K562 (cell line): ENCODE results near the gene GRIK3. TPM values are rescaled to one million over a fixed set of nuclear protein-coding genes. Genes with fewer than 3 reads are reported as not detected.
A peak's percentile ranks its signal among the peaks of the same experiment; 100 is the strongest.

Experiments
- ATAC-seq: fragments of 200-7000 bp; cut with Tn5 transposase; 3 replicates; pipeline ENCODE4 v1.9.1; 2020; ENCODE audit warnings: moderate library complexity
- BruUV-seq: library from RNA; stranded (reverse); fragments of 400-500 nt; replicated peaks from 2 replicates; lab custom pipeline; 2021; lab: Mats Ljungman, UMichigan
- CTCF ChIA-PET: fragments of 300-600 bp; formaldehyde crosslinking; extraction: SDS; loops from one replicate; lab custom pipeline; 2021; ENCODE audit warnings: low intra/inter-chr PET ratio; lab: Yijun Ruan, JAX
- POLR2A ChIA-PET: fragments of 300-600, 350-650 bp; sonication (Branson Sonifier 250); formaldehyde crosslinking; extraction: SDS; loops from one replicate; lab custom pipeline; 2021; ENCODE audit warnings: antibody characterized with exemption, inconsistent platforms; lab: Yijun Ruan, JAX
- DNase-seq, 4 experiments: peaks; one replicate each; pipeline versions ENCODE4 v3.0.0 to v3.0.0-alpha.2; 2011 to 2018; ENCODE audit warnings: low spot score in 3 of 4, mixed read lengths in 3 of 4; ENCODE audit errors: extremely low read depth in 1 of 4
- FAIRE-seq: peaks from 2 replicates; lab custom pipeline; 2011; peaks lifted over from hg19 to GRCh38; lab: Jason Lieb, UNC
- H2AFZ ChIP-seq: 2 replicates; pipeline ENCODE4 v1.6.0; 2011; ENCODE audit warnings: low read depth, low read length, control low read depth, inconsistent platforms
- H3K27ac ChIP-seq: fragments of 200-600 bp; 3 replicates; pipeline ENCODE4 v1.8.0; 2011; ENCODE audit warnings: low read depth, mild to moderate bottlenecking, control low read depth, inconsistent platforms, low read length, moderate library complexity, mixed read lengths; ENCODE audit errors: extremely low read depth
- H3K27me3 ChIP-seq, 2 experiments: fragments of 300-600 bp in 1 of 2; 2 replicates in 1 of 2; 3 replicates in 1 of 2; pipeline versions ENCODE4 v1.6.0 to v1.8.0; 2011; ENCODE audit warnings: inconsistent platforms in 2 of 2, low read length in 2 of 2, mild to moderate bottlenecking in 1 of 2, mixed read lengths in 1 of 2, moderate library complexity in 1 of 2; ENCODE audit not compliant: control insufficient read depth in 2 of 2, insufficient read depth in 2 of 2
- H3K36me3 ChIP-seq: fragments of 300-600 bp; 3 replicates; pipeline ENCODE4 v1.8.0; 2011; ENCODE audit warnings: mild to moderate bottlenecking, low read length, inconsistent platforms; ENCODE audit not compliant: control insufficient read depth, insufficient read depth
- H3K4me1 ChIP-seq, 2 experiments: fragments of 200-600 bp in 1 of 2; replicated peaks in 1 of 2; 2 replicates in 1 of 2; 3 replicates in 1 of 2; pipeline versions ENCODE4 v1.5.1 to v1.8.0; 2011; ENCODE audit warnings: inconsistent platforms in 2 of 2, low read length in 2 of 2, mild to moderate bottlenecking in 1 of 2, mixed read lengths in 1 of 2, moderate library complexity in 1 of 2; ENCODE audit not compliant: control insufficient read depth in 2 of 2, insufficient read depth in 2 of 2
- H3K4me2 ChIP-seq: 2 replicates; pipeline ENCODE4 v1.6.1; 2011; ENCODE audit warnings: low read length, control low read depth, inconsistent platforms, mixed read lengths; ENCODE audit not compliant: insufficient read depth
- H3K4me3 ChIP-seq: fragments of 200-600 bp; sonication (generic), shearing (Covaris generic); 2 replicates; pipeline ENCODE4 v1.5.1; 2016; ENCODE audit warnings: control low read depth, inconsistent platforms
- H3K79me2 ChIP-seq: fragments of 200-600 bp; 3 replicates; pipeline ENCODE4 v1.8.0; 2011; ENCODE audit warnings: low read length, inconsistent platforms; ENCODE audit not compliant: control insufficient read depth, insufficient read depth
- H3K9ac ChIP-seq, 2 experiments: 2 replicates each; pipeline versions ENCODE4 v1.6.0 to v1.6.1; 2011; ENCODE audit warnings: low read depth in 2 of 2, low read length in 2 of 2, control low read depth in 1 of 2, inconsistent platforms in 1 of 2, mild to moderate bottlenecking in 1 of 2, mixed read lengths in 1 of 2; ENCODE audit not compliant: insufficient read depth in 1 of 2
- H3K9me1 ChIP-seq: one replicate; pipeline ENCODE4 v1.6.0; 2011; ENCODE audit warnings: inconsistent platforms, mild to moderate bottlenecking, low read length, moderate library complexity; ENCODE audit not compliant: control insufficient read depth, insufficient read depth
- H3K9me3 ChIP-seq: replicated peaks from 2 replicates; pipeline ENCODE4 v1.5.1; 2011; ENCODE audit warnings: low read depth, low read length, inconsistent platforms; ENCODE audit not compliant: control insufficient read depth, insufficient read depth
- H4K20me1 ChIP-seq: replicated peaks from 2 replicates; pipeline ENCODE4 v1.6.1; 2011; ENCODE audit warnings: low read length, inconsistent platforms, mixed read lengths; ENCODE audit not compliant: control insufficient read depth, insufficient read depth
- FOXA3 ChIP-seq, 2 experiments: fragments of 450-650 bp in 1 of 2; sonication (generic) in 1 of 2; formaldehyde crosslinking; IDR thresholded peaks in 1 of 2; conservative IDR thresholded peaks in 1 of 2; 2 replicates each; pipeline versions ENCODE4 v1.4.0 to v1.8.0; 2020 to 2022; ENCODE audit warnings: mild to moderate bottlenecking in 2 of 2, missing genetic modification reagents in 1 of 2
- HMG20B ChIP-seq: fragments of 250-450 bp; sonication (Bioruptor Pico); IDR thresholded peaks from 2 replicates; pipeline ENCODE4 v1.5.0; 2021; ENCODE audit warnings: mild to moderate bottlenecking
- MAFG ChIP-seq: fragments of 450-650 bp; conservative IDR thresholded peaks from 2 replicates; pipeline ENCODE4 v1.6.1; 2016; ENCODE audit warnings: missing genetic modification characterization, missing compliant biosample characterization
- MYNN ChIP-seq, 2 experiments: sonication (generic); formaldehyde crosslinking in 1 of 2; IDR thresholded peaks; 2 replicates each; pipeline versions ENCODE4 v1.5.0 to v1.6.1; 2016 to 2020; ENCODE audit warnings: antibody characterized with exemption in 1 of 2, missing genetic modification reagents in 1 of 2
- POLR2B ChIP-seq: fragments of 450-650 bp; IDR thresholded peaks from 2 replicates; pipeline ENCODE4 v1.6.1; 2018; ENCODE audit warnings: low read depth; ENCODE audit not compliant: partially characterized antibody
- PYGO2 ChIP-seq: fragments of 450-650 bp; IDR thresholded peaks from 2 replicates; pipeline ENCODE4 v1.6.1; 2016; ENCODE audit warnings: mild to moderate bottlenecking, missing genetic modification characterization, moderate library complexity, missing compliant biosample characterization
- TAF1 ChIP-seq: IDR thresholded peaks from 2 replicates; pipeline ENCODE4 v1.6.1; 2011; ENCODE audit warnings: mild to moderate bottlenecking, low read length, moderate library complexity; ENCODE audit not compliant: insufficient read depth, control insufficient read depth, severe bottlenecking; ENCODE audit errors: extremely low read depth
- ZNF316 ChIP-seq: fragments of 450-650 bp; IDR thresholded peaks from 2 replicates; pipeline ENCODE4 v1.6.1; 2016
- WGBS: fragments of 100-300 bp; shearing (Covaris generic); methylation state at CpG from one replicate; pipeline ENCODE4 v1.1.6; 2016; ENCODE audit warnings: low coverage, mixed read lengths; ENCODE audit not compliant: insufficient coverage; ENCODE audit errors: missing lambda C conversion rate; 5-methylcytosine and 5-hydroxymethylcytosine counted together
- in situ Hi-C: fragments of 300-500 bp; cut with MboI; formaldehyde crosslinking; loops from 4 replicates; pipeline ENCODE4 v1.15.0; 2018; ENCODE audit warnings: inconsistent platforms, mixed read lengths
- intact Hi-C: fragments of 100-400 bp; cut with micrococcal nuclease; formaldehyde crosslinking; loops from 2 replicates; pipeline ENCODE4 v1.14.2; 2022
- polyA plus RNA-seq, 8 experiments: library from polyadenylated mRNA; depleted of rRNA in 4 of 8; stranded (reverse) in 5 of 8; unstranded in 3 of 8; fragments of >200 nt; fragmentation: Nextera tagmentation in 2 of 8; fragmentation: Illumina TruSeq in 1 of 8; extraction: Ambion mirVana in 2 of 8; extraction: Trizol in 1 of 8; gene quantifications; 2 replicates each; pipeline versions ENCODE4 v1.2.1 to v1.2.3, GENCODE V29; 2011 to 2014; ENCODE audit warnings: inconsistent platforms in 1 of 8, missing spikeins in 1 of 8
- total RNA-seq, 7 experiments: library from RNA; depleted of rRNA in 6 of 7; stranded (reverse); fragments of >200 nt in 6 of 7; fragmentation: Illumina TruSeq in 2 of 7; extraction: Trizol in 2 of 7; gene quantifications; 2 replicates each; pipeline versions ENCODE4 v1.2.1 to v1.2.3, GENCODE V29; 2011 to 2021; ENCODE audit warnings: low replicate concordance in 1 of 7
- TF ChIP-seq, protein P1 (sequence below): fragments of 450-650 bp; IDR thresholded peaks from 2 replicates; pipeline ENCODE4 v1.6.1; 2017; ENCODE audit warnings: antibody characterized with exemption
- TF ChIP-seq, protein P2 (sequence below): sonication (generic); formaldehyde crosslinking; IDR thresholded peaks from 2 replicates; pipeline ENCODE4 v1.8.0; 2023; ENCODE audit warnings: mild to moderate bottlenecking, missing genetic modification reagents

GRIK3 gene
- total and polyA plus RNA-seq, 9 of the 15 experiments (the other 6 are each of a cell fraction or from before 2014, with no cell fraction given): not detected

DNA sequence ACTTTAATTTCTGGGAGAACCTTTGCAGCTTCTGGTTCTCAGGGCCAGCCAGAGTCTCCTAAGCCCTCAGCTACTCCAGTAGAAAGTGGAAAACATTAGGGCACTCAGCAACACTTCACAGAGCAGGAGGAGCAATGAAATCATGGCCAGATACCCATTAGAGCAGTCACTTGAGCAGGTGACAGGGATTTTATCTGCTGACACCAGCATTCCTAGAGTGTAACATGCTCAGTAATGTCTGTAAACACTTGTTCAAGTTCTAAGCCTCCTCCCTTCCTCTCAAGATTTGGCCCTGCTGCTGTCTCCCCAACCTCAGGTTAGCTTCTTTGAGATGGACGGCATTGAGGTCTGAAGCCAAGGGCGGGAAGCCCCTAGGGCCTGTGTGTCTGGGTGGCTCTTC, 218.0 kb downstream of the GRIK3 start:
- no peaks in the 10 kb centered on the region for H3K36me3 ChIP-seq
- WGBS: 3% methylated on average over 2 of the region's 2 CpGs
- no peak overlapping the region for H3K4me2 ChIP-seq
- ChIA-PET CTCF (no interaction called here), POLR2A (no interaction called here)
- DNase-seq: no peak
- H3K79me2 ChIP-seq: no peaks in the 10 kb centered on the region
- H3K4me3 ChIP-seq: no peak overlapping the region
- H3K9me3 ChIP-seq: no peaks in the 10 kb centered on the region
- BruUV-seq: no TSS peak
- TF ChIP-seq FOXA3 (CRISPR knock-in tag; conservative IDR thresholded peaks at IDR 0.05 in 1 of 2, IDR thresholded peaks at IDR 0.05 in 1 of 2) (no peak), ZNF316 (peak; percentile 32; the same call in 1 of the 2 replicates), TAF1 (no peak), MAFG (tag) (0 out of 2 replicates have a peak, but pooled peaks have one; percentile 20)
- H2AFZ ChIP-seq: no peak overlapping the region
- no peaks in the 10 kb centered on the region for H3K9me1 ChIP-seq
- H3K9ac ChIP-seq: no peak overlapping the region
- peaks cover 2 to 18% of the 10 kb centered on the region in 2 experiments; a peak in 3 of 5 replicates for H3K27me3 ChIP-seq
- H4K20me1 ChIP-seq: peaks cover 2% of the 10 kb centered on the region; the same call in 1 of the 2 replicates
- no peak overlapping the region for H3K27ac ChIP-seq
- no peak for ATAC-seq
- no peak for FAIRE-seq
- no peaks in the 10 kb centered on the region for H3K4me1 ChIP-seq
- intact Hi-C loops (no loop called here), in situ Hi-C loops (no loop called here)

- in situ Hi-C loops (no loop called here), intact Hi-C loops (no loop called here)
- Histone ChIP-seq H4K20me1 (peaks cover 2% of the 10 kb centered on the region; the same call in 1 of the 2 replicates), H3K27ac (no peak overlapping the region), H3K4me3 (no peak overlapping the region), H3K4me1 (no peaks in the 10 kb centered on the region), H3K36me3 (no peaks in the 10 kb centered on the region), H3K9me3 (no peaks in the 10 kb centered on the region), H3K4me2 (no peak overlapping the region), H3K9ac (no peak overlapping the region), H2AFZ (no peak overlapping the region), H3K27me3 (peaks cover 0 to 15% of the 10 kb centered on the region in 2 experiments; a peak in 3 of 5 replicates), H3K79me2 (no peaks in the 10 kb centered on the region), H3K9me1 (no peaks in the 10 kb centered on the region)
- ATAC-seq: no peak
- no peak for FAIRE-seq
- no TSS peak for BruUV-seq
- ChIA-PET POLR2A (interaction anchor here (0.7 kb wide), 1 partner anchor 57 kb away, joined by 3 read pairs; no protein-coding TSS in a partner anchor), CTCF (no interaction called here)
- no peak for DNase-seq
- WGBS: 0% methylated on average over 4 of the region's 4 CpGs
- no peak for TF ChIP-seq POLR2B
- TF ChIP-seq, protein P1, sequence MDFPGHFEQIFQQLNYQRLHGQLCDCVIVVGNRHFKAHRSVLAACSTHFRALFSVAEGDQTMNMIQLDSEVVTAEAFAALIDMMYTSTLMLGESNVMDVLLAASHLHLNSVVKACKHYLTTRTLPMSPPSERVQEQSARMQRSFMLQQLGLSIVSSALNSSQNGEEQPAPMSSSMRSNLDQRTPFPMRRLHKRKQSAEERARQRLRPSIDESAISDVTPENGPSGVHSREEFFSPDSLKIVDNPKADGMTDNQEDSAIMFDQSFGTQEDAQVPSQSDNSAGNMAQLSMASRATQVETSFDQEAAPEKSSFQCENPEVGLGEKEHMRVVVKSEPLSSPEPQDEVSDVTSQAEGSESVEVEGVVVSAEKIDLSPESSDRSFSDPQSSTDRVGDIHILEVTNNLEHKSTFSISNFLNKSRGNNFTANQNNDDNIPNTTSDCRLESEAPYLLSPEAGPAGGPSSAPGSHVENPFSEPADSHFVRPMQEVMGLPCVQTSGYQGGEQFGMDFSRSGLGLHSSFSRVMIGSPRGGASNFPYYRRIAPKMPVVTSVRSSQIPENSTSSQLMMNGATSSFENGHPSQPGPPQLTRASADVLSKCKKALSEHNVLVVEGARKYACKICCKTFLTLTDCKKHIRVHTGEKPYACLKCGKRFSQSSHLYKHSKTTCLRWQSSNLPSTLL: no peak
- TF ChIP-seq MYNN (IDR thresholded peaks at IDR 0.05): no peak
- TF ChIP-seq MYNN (CRISPR knock-in tag; IDR thresholded peaks at IDR 0.05): no peak
- no peak for TF ChIP-seq PYGO2
- TF ChIP-seq, protein P2, sequence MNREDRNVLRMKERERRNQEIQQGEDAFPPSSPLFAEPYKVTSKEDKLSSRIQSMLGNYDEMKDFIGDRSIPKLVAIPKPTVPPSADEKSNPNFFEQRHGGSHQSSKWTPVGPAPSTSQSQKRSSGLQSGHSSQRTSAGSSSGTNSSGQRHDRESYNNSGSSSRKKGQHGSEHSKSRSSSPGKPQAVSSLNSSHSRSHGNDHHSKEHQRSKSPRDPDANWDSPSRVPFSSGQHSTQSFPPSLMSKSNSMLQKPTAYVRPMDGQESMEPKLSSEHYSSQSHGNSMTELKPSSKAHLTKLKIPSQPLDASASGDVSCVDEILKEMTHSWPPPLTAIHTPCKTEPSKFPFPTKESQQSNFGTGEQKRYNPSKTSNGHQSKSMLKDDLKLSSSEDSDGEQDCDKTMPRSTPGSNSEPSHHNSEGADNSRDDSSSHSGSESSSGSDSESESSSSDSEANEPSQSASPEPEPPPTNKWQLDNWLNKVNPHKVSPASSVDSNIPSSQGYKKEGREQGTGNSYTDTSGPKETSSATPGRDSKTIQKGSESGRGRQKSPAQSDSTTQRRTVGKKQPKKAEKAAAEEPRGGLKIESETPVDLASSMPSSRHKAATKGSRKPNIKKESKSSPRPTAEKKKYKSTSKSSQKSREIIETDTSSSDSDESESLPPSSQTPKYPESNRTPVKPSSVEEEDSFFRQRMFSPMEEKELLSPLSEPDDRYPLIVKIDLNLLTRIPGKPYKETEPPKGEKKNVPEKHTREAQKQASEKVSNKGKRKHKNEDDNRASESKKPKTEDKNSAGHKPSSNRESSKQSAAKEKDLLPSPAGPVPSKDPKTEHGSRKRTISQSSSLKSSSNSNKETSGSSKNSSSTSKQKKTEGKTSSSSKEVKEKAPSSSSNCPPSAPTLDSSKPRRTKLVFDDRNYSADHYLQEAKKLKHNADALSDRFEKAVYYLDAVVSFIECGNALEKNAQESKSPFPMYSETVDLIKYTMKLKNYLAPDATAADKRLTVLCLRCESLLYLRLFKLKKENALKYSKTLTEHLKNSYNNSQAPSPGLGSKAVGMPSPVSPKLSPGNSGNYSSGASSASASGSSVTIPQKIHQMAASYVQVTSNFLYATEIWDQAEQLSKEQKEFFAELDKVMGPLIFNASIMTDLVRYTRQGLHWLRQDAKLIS (CRISPR knock-in tag): no peak
- TF ChIP-seq HMG20B (CRISPR knock-in tag): no peak
These were observed 219.5 kb downstream of the GRIK3 start for GRCh38 chr1:36814774-36815173.
